ENCODE results near the gene LIG1.
"Not testable (repeated sequence)": the region's sequence is repeated elsewhere in the genome, so short reads cannot be mapped to it uniquely, and the experiment has no call there.

LIG1 gene

DNA sequence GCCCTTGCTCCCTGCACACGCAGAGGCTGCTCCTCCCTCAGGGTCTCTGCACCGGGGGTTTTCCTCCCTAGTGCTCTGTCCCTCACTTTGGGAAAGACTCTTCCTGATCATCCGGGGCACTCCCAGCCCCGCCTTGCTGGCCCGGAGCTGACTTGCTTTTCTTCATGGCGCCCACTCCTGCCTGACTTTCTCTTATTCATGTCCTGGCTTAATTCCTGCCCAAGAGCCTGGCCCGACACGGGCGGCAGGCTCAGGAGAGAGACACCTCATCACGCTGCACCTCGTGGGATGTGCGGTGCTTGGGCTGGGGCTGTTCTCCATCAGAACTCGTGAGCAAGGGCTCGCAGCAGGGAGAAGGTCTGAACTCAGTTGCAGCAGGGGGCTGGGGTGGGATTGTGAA lies 47.7 kb downstream of the LIG1 start:
- DNase-seq (ENCODE audit: low read depth in 1 of 2, low spot score in 1 of 2) = no peak

DNA sequence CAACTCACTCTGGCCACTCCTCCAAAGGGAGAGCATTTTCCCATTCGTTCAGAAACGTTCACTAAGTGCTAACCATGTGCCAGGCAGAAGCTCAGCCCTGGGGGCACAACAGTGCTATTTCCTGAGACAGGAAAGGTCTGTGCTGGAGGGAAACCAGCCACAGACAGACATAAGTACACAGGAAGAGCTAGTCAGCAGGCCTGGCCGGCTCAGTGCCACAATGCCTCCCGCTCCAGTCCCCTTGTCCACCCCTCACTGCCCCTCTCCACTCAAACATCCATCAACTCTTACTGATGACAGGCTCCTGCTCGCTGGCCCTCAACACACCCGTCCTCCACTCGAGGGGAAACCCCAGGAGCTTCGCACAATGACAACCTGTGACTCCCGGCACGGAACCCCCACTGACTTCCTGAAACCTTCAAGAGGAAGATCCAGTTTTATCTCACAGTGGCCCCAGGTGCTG lies 48.2 kb downstream of the LIG1 start:
- DNase-seq (ENCODE audit: low read depth in 1 of 2, low spot score in 1 of 2) = no peak

DNA sequence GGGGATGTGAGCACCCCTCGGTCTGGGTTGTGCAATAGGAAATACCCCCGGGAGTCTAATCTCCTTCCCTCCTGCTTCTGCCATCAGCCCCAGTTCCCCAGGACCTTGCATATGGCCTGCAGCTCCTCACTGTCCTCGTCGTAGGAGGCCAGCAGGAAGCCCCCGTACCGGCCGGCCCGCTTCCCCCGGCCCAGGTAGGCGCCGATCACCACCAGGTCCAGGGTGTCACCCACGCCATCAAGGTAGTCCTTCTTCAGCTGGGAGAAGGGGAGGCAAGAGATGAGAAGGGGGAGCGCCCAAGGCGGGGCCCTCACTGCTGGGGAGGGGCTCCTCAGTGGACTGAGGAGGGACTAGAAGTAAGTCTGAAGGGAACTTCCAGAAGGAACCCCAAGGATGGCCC lies 49.1 kb downstream of the LIG1 start:
- no peak for DNase-seq (ENCODE audit: low read depth in 1 of 2, low spot score in 1 of 2)

DNA sequence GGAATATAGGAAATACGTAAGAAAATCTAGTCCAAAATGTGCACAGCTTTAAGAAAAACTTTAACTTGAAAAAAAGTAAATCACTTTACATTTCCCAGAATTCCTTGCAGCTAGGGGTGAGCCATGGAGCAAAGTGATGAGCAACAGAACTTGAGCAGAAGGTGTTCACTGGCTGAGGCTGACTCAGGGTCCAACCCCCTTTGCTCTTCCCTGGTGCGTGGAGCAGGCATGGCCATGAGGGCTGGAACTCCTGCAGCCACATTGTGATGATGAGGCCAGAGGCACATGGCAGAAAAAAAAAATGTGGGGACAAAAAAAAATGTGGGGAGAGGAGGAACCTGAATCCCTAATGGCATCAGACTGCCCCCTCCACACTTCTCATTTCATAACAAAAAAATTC lies 49.6 kb downstream of the LIG1 start:
- no peak for DNase-seq (ENCODE audit: low read depth in 1 of 2, low spot score in 1 of 2)

DNA sequence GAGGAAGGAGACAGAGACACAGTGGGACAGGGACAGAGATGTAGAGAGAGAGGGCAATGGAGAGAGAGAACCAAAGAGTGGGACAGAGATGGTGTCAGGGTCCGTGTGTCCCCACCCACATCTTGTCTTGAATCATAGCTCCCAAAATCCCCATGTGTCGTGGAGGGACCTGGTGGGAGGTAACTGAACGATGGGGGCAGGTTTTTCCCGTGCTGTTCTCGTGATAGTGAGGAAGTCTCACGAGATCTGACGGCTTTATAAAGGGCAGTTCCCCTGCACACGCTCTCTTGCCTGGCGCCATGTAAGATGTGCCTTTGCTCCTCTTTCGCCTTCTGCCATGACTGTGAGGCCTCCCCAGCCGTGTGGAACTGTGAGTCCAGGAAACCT lies 52.0 kb downstream of the LIG1 start:
- DNase-seq (ENCODE audit: low read depth in 1 of 2, low spot score in 1 of 2) = no peak

DNA sequence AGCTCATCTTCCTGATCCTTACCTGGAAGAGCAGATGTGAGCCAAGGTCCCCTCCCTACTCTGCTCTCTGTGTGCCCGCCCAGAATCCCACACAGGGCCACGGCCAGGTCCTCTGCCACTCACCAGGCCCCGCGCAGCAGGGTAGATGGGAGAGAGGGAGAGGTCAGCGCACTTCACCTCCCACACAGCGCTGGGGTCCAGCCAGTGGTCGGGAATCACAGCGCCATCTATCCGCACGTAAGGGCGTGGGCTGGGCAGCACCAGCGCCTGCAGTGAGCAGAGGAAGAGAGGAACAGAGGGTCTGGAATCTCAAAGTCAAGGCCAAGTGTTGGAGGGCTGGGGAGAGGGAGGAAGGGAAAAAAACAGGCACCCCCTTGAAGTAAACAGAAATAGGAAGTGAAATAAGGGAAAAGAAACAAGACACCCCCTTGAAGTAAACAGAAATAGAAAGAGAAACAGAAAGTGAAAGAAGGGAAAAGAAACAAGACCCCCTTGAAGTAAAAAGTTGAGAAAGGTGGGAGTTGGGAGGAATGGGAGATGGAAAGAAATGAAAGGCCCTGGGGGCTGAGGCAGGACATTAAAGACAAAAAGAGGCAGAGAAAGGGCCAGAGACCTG lies 52.5 kb downstream of the LIG1 start:
- no peak for DNase-seq (ENCODE audit: low read depth in 1 of 2, low spot score in 1 of 2)

DNA sequence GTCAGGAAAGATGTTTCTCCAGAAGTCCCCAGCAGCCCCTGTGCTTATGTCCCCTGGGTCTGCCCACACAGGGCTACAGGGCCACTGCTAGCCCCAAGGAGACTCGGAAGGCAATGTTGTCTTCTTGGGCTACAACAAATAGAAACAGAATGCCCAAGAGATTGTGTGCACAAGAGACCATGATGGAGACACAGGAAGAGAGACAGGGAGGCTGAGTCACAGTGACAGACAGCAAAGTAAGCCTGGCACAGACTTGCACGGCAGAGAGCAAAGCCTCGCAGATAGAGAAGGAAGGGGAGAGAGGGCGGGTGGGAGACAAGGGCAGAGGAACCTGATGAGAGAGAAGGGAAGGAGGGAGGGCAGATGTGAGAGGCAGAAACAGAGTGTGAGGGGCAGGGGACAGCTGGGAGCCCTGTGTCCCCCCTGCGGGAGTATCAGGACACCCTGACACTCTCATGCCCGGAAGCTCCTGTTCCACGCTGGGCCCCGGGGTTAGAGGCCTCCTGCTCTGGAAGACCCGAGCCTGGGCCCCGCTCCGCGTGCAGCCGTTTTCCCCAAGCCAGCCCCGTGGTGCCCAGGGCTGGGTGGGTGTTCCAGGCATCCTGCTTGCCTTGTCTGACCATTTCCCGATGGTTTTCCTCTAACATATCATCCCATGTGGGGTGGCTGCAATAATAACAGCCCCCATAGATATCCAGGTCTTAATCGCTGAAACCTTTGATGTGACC lies 56.8 kb downstream of the LIG1 start:
- no peak for DNase-seq (ENCODE audit: low read depth in 1 of 2, low spot score in 1 of 2)

DNA sequence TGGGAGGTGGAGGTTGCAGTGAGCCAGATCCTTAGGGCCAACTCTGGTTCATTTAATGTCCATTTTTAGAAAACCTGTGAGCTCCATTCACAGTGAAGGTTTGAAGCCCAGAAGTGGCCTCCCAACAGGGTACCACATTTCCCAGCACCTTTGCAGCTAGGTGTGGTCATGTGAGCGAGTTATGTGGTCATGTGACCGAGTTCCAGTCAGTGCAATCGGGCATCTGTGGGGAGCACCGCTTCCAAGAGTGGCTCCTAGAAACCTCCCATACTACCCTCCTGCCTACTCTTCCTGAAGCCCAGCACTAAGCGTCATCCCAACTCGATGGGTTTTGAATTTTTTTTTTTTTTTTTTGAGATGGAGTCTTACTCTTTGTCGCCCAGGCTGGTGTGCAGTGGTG lies 58.9 kb downstream of the LIG1 start:
- no peak for DNase-seq (ENCODE audit: low read depth in 1 of 2, low spot score in 1 of 2)

DNA sequence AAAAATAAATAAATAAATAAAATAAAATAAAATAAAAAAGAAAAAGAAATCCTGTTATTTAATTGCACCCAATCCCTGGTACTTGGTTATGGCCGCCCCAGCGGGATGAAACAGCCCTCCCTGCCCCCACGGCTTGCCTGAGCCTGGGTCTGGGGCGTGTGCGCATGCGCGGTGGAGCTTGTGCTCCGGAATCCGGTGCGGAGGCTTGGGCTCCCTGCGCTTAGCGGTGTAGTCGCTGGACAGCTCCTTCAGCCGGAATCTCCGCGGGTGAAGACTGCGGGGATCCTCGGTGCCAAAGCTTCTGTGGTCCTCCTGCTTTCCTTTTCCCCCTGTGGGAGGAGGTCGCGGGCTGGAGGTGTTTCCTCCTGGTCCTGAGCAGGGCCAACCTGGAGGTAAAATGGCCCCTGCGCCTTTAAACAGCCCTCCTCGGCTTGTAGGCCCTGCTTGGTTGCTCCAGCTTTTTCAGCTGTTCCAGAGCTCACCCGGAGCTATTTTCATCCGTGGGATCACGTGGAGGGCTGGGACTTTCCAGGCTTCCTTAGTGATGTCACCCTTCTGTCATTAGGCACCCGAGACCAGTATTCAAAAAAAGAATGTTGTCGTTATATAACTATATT lies 59.7 kb downstream of the LIG1 start, which contains the start of gene PLA2G4C:
PLA2G4C (minus strand) TSS at position 468 of the 617 bp plus-strand sequence. CDS start 4,288 bp downstream, outside the sequence.
- peak; percentile 60 to 76 for DNase-seq (ENCODE audit: low read depth in 1 of 2, low spot score in 1 of 2)

DNA sequence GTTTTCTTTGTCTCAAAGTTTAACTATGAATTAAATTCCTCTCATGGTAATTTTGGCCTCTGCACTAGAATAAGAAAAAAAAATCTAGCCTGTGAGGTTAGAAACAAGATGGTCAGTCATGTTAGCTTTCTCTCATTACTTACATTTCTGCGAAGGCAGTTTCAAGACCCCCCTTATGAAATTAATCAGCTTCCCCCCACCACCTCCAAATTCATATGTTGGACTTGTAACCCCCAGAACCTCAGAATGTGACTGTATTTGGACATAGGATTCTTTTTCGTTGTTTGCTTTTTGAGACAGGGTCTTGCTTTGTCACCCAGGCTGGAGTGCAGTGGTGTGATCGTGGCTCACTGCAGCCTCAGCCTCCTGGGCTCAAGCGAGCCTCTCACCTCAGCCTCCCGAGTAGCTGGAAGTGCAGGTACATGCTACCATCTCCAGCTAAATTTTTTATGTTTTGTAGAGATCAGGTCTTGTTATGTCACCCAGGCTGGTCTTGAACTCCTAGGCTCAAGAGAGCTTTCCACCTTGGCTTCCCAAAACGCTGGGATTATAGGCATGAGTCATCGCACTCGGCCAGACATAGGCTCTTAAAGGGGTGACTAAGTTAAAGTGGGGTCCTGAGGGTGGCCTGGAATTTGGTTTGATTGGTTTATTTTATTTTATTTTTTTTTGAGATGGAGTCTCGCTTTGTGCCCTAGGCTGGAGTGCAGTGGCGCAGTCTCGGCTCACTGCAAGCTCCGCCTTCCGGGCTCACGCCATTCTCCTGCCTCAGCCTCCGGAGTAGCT lies 61.0 kb downstream of the LIG1 start:
- no peak for DNase-seq (ENCODE audit: low read depth in 1 of 2, low spot score in 1 of 2)

DNA sequence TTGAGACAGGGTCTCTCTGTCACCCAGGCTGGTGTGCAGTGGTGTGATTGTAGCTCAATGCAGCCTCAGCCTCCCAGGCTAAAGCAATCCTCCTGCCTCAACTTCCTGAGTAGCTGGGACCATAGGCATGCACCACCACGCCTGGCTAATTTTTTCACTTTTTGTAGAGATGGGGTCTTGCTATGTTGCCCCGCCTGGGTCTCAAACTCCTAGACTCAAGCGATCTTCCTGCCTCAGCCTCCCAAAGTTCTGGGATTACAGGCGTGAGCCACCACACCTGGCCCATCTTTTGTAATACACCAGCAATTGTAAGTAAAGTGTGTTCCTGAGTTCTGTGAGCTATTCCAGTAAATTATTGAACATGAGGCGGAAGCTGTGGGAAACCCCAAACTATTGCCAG lies 66.2 kb downstream of the LIG1 start:
- no peak for DNase-seq (ENCODE audit: low read depth in 1 of 2, low spot score in 1 of 2)

DNA sequence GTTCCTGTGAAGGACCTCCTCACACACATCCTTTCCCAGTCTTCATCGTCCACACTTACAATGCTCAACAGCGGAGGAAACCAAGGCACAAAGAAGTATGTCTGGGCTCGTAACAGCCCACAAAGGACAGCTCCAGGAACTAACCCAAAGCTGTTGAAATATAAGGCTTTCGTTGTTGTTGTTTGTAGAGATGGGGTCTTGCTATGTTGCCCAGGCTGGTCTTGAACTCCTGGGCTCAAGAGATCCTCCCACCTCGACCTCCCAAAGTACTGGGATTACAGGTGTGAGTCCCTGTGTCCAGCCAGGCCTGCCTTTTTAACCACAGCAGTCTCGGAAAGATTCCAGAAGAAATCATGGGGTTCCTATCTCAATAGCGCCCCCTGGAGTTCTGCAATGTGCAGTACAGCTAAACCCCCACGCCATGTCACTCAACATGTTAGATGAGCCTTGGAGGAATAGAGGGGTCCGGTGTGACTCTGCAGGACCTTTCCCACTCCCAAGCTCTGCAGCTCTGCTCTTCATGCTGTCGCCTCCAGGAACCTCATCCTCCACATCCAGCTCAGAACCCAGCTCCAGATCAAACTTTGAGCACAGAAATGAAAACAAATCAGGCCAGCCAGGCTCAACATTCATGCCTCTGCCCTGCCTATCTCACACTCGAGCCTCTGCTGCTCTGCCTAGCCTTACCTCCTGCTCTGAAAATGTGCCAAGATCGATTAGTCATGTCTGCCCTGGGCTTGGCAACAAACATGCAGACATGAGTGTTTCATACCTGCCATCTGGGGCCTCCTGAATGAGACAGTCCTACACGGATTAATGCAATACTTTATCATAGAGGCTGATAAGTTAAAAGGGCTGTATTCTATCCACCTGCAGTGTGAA lies 67.0 kb downstream of the LIG1 start:
- DNase-seq (ENCODE audit: low read depth in 1 of 2, low spot score in 1 of 2) = no peak

DNA sequence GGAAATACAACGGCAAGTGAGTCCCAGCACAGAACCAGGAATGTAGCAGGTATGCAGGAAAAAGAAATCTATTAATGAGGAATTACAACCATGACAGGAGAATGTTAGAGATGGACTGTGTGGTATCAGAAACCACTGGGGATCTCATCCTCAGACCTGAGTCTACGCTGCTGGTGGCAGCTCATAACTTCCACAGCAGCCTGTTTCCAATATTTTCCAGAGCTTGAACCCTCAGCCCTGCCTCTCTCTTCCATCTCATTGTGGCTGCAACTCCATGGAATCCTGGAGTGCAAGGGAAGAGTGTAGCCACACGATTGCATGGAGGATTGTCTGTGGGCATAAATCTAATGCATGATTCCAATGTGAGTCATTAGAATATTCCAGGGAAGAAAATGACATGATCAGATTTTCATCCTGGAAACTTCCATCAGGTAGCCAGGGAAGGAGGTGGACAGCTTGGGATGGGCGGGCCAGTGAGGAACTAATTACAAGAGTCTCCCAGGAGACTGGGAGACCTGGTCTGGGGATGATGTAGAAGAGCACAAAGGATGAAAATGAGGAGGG lies 74.5 kb downstream of the LIG1 start:
- no peak for DNase-seq (ENCODE audit: low read depth in 1 of 2, low spot score in 1 of 2)

DNA sequence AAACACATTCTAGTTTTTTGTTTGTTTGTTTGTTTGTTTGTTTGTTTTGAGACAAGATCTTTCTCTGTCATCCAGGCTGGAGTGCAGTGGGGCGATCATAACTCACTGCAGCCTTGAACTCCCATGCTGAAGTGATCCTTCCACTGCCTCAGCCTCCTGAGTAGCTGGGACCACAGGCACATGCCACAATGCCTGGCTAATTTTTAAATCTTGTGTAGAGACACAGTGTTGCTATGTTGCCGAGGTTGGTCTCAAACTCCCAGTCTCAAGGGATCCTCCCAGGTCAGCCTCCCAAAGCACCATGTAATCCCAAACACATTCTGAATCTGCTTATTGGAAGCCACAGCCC lies 75.3 kb downstream of the LIG1 start:
- no peak for DNase-seq (ENCODE audit: low read depth in 1 of 2, low spot score in 1 of 2)

DNA sequence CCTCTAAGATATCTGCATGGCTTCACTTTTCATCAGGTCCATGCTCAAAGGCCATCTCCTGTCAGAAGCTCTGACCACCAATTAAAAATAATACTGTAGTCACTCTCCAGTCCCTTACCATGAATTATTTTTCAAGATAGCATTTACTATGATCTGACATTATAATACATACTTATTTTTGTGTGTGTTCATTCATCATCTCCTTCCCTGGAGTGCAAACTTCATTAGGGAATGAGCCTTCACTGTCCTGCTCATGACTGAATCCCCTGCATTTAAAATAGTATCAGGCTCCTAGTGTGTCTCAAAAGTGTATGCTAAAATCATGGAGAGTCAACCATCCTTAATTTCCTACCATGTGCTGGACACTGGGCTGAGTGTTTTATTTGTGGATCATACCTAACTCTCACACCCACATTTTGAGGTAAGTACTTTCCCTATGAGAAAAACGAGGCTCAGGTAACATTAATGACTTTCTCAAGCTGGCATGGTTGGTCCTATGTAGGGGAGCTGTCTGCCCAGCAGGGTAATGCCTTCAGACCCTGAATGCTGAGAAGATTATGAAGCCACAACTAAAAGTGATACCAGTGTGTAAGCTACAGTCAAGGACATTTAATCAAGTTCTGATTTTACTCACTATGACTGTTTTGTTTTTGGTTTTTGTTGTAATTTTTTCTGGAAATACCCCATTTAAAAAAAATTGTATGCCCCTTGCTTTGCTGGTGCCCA lies 75.9 kb downstream of the LIG1 start:
- DNase-seq (ENCODE audit: low read depth in 1 of 2, low spot score in 1 of 2) = no peak

DNA sequence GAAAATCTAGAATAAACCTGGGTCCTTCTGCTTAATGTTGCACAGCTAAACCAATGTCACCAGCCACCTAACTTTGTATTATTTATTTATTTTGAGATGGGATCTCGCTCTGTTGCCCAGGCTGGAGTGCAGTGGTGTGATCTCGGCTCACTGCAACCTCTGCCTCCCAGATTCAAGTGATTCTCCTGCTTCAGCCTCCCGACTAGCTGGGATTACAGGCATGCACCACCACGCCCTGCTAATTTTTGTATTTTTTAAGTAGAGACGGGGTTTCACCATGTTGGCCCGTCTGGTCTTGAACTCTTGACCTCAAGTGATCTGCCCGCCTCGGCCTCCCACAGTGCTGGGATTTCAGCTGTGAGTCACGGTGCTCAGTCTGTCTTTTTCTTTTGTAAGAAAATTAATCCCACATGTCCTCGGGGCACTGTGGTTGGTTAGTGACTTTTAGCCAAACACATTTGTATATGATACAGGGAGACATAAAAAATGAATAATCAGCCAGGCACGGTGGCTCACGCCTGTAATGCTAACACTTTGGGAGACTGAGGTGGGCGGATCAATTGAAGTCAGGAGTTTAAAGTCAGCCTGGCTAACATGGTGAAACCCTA lies 78.9 kb downstream of the LIG1 start:
- DNase-seq (ENCODE audit: low read depth in 1 of 2, low spot score in 1 of 2) = not testable (repeated sequence)

DNA sequence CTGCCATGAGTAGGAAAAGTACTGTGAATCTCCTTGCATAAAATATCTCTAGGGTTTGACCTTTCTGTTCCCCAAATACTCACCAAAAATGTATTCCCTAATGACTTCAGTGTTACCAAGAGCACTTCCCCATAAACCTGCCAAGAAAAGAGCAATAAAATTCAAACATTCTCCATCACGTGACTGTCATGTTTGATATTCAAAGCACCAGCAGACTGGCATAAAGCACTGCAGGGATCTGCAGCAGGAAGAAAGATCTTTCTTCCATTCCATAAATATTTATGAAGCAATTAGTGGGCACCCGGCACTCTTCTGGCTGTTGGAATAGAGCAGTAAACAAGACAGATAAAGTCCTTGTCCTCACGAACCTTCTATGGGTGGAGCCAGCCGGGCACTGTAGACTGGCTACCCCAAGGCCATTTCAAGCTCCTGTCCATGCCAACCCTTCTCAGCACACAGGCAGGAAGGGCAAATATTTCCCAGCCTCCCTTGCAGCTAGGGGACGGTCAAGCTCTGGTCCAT lies 79.8 kb downstream of the LIG1 start:
- no peak for DNase-seq (ENCODE audit: low read depth in 1 of 2, low spot score in 1 of 2)

DNA sequence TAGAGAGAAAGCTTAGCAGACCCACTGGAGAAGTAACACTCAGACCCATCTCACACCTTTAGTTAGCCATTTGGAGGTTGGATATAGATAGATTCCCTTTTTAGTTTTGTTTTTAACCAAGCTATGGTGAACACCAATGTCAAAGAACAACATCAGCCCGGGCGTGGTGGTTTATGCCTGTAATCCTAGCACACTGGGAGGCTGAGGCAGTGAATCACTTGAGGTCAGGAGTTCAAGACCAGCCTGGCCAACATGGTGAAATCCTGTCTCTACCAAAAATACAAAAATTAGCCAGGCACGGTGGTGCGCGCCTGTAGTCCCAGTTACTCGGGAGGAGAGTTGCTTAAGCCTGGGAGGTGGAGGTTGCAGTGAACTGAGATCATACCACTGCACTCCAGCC lies 81.2 kb downstream of the LIG1 start:
- DNase-seq (ENCODE audit: low read depth in 1 of 2, low spot score in 1 of 2) = not testable (repeated sequence)

All from stimulated activated CD4-positive, alpha-beta T cell treated with anti-CD3 and anti-CD28 coated beads, Interleukin-15, amount 100 ng/mL, for 1 hour (primary cell).